SK-N-SH treated with all-trans-retinoic acid at 6 μM for 48 hours (cell line): ENCODE results near the gene CPTP.

ENCODE experiments used
- ATAC-seq: fragments of 200-7000 bp; cut with Tn5 transposase; 3 replicates; pipeline ENCODE4 v1.9.1; 2020; ENCODE audit warnings: mild to moderate bottlenecking, moderate library complexity
- ARNTL ChIP-seq: fragments of 450-650 bp; formaldehyde crosslinking; IDR thresholded peaks from 2 replicates; pipeline ENCODE4 v1.5.0; 2020; ENCODE audit warnings: low read depth, mild to moderate bottlenecking, moderate library complexity, borderline replicate concordance
- BACH2 ChIP-seq: fragments of 250-450 bp; sonication (Bioruptor Pico); IDR thresholded peaks from 2 replicates; pipeline ENCODE4 v1.9.0; 2021; ENCODE audit warnings: mild to moderate bottlenecking, borderline replicate concordance
- CREB5 ChIP-seq: fragments of 250-450 bp; sonication (Bioruptor Pico); IDR thresholded peaks from 2 replicates; pipeline ENCODE4 v1.5.1; 2020; ENCODE audit warnings: low read depth, mild to moderate bottlenecking, moderate library complexity
- ESRRG ChIP-seq: fragments of 250-450 bp; sonication (Bioruptor Pico); IDR thresholded peaks from 2 replicates; pipeline ENCODE4 v1.6.1; 2021; ENCODE audit warnings: mild to moderate bottlenecking
- ISL1 ChIP-seq: fragments of 250-450 bp; sonication (Bioruptor Pico); IDR thresholded peaks from 2 replicates; pipeline ENCODE4 v2.1.2; 2022; ENCODE audit warnings: mild to moderate bottlenecking, moderate library complexity
- OSR1 ChIP-seq: fragments of 250-450 bp; sonication (Bioruptor Pico); IDR thresholded peaks from 2 replicates; pipeline ENCODE4 v1.8.0; 2022; ENCODE audit warnings: moderate library complexity, mild to moderate bottlenecking, inconsistent platforms
- PPARA ChIP-seq: fragments of 250-450 bp; sonication (Bioruptor Pico); IDR thresholded peaks from 2 replicates; pipeline ENCODE4 v1.5.0; 2020; ENCODE audit warnings: mild to moderate bottlenecking, borderline replicate concordance
- RARB ChIP-seq: fragments of 250-450 bp; sonication (Bioruptor Pico); IDR thresholded peaks from 2 replicates; pipeline ENCODE4 v1.8.0; 2021; ENCODE audit warnings: mild to moderate bottlenecking, moderate library complexity
- SNAI2 ChIP-seq: fragments of 250-450 bp; sonication (Bioruptor Pico); IDR thresholded peaks from 2 replicates; pipeline ENCODE4 v1.5.0; 2020; ENCODE audit warnings: mild to moderate bottlenecking, moderate library complexity
- TCF4 ChIP-seq: fragments of 250-450 bp; sonication (Bioruptor Pico); IDR thresholded peaks from 2 replicates; pipeline ENCODE4 v1.8.0; 2021; ENCODE audit warnings: mild to moderate bottlenecking, moderate library complexity, borderline replicate concordance
- ZC3H10 ChIP-seq: fragments of 250-450 bp; sonication (Bioruptor Pico); IDR thresholded peaks from 2 replicates; pipeline ENCODE4 v1.5.1; 2021; ENCODE audit warnings: mild to moderate bottlenecking, moderate library complexity
- ZFP3 ChIP-seq: fragments of 250-450 bp; sonication (Bioruptor Pico); IDR thresholded peaks from 2 replicates; pipeline ENCODE4 v1.5.0; 2020; ENCODE audit warnings: mild to moderate bottlenecking, moderate library complexity
- ZFP30 ChIP-seq: fragments of 450-650 bp; formaldehyde crosslinking; IDR thresholded peaks from 2 replicates; pipeline ENCODE4 v1.5.0; 2022; ENCODE audit warnings: mild to moderate bottlenecking, moderate library complexity
- ZNF565 ChIP-seq: fragments of 450-650 bp; formaldehyde crosslinking; conservative IDR thresholded peaks from 2 replicates; pipeline ENCODE4 v1.5.0; 2020; ENCODE audit warnings: low read depth, mild to moderate bottlenecking, moderate library complexity
- ZNF70 ChIP-seq: fragments of 450-650 bp; formaldehyde crosslinking; IDR thresholded peaks from 2 replicates; pipeline ENCODE4 v1.5.0; 2020; ENCODE audit warnings: mild to moderate bottlenecking, moderate library complexity
- ZNF8 ChIP-seq: fragments of 450-650 bp; formaldehyde crosslinking; IDR thresholded peaks from 2 replicates; pipeline ENCODE4 v1.5.0; 2020; ENCODE audit warnings: mild to moderate bottlenecking, moderate library complexity
- TF ChIP-seq, protein P1 (sequence below): fragments of 250-450 bp; sonication (Bioruptor Pico); IDR thresholded peaks from 2 replicates; pipeline ENCODE4 v1.5.1; 2021; ENCODE audit warnings: mild to moderate bottlenecking, moderate library complexity
- TF ChIP-seq, protein P2 (sequence below): fragments of 250-450 bp; sonication (Bioruptor Pico); IDR thresholded peaks from 2 replicates; pipeline ENCODE4 v1.8.0; 2021; ENCODE audit warnings: low read depth, mild to moderate bottlenecking, moderate library complexity, borderline replicate concordance
- TF ChIP-seq, protein P3 (sequence below): fragments of 250-450 bp; sonication (Bioruptor Pico); IDR thresholded peaks from 2 replicates; pipeline ENCODE4 v1.8.0; 2020; ENCODE audit warnings: mild to moderate bottlenecking, moderate library complexity, borderline replicate concordance
- TF ChIP-seq, protein P4 (sequence below): fragments of 250-450 bp; sonication (Bioruptor Pico); IDR thresholded peaks from 2 replicates; pipeline ENCODE4 v1.5.0; 2020; ENCODE audit warnings: mild to moderate bottlenecking, moderate library complexity

CPTP gene

DNA sequence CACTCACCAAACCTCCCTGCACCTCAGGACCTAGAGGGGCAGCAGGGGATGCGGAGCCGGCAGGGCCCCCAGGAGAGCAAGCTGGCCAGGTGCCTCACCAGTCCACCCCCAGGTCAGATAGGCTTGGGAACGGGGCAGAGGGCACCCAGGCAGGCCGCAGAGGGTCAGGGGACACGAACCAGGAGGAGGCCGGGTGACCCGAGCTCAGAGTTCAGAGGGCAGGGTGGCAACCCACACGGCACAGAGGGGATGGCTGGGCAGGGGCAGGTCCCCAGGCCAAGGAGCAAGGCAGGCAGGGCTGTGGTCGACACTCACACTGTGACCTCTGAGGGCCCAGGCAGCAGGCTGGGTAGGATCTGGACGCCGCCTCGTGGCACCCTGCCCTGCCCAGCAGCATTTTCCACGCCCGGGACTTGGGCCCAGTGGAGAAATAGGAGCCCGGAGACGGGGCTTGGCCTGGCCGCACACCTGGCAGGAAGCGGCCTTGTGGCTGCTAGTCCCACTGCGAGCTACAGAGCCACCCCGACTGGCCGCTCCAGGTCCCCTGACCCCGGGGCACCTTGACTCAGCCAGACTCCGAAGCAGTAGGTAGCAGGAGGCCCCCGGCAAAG lies 19.3 kb downstream of the CPTP start:
- no peak for TF ChIP-seq ISL1 (CRISPR knock-in tag)
- TF ChIP-seq ZFP3 (CRISPR knock-in tag), result no peak
- TF ChIP-seq ZNF565 (CRISPR knock-in tag), result no peak
- TF ChIP-seq ESRRG (CRISPR knock-in tag), result no peak
- TF ChIP-seq CREB5, result no peak
- no peak for TF ChIP-seq ZFP30
- no peak for TF ChIP-seq ZNF8
- TF ChIP-seq, protein P1, sequence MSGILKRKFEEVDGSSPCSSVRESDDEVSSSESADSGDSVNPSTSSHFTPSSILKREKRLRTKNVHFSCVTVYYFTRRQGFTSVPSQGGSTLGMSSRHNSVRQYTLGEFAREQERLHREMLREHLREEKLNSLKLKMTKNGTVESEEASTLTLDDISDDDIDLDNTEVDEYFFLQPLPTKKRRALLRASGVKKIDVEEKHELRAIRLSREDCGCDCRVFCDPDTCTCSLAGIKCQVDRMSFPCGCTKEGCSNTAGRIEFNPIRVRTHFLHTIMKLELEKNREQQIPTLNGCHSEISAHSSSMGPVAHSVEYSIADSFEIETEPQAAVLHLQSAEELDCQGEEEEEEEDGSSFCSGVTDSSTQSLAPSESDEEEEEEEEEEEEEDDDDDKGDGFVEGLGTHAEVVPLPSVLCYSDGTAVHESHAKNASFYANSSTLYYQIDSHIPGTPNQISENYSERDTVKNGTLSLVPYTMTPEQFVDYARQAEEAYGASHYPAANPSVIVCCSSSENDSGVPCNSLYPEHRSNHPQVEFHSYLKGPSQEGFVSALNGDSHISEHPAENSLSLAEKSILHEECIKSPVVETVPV (CRISPR knock-in tag), result no peak
- no peak for TF ChIP-seq TCF4 (CRISPR knock-in tag)
- TF ChIP-seq, protein P2, sequence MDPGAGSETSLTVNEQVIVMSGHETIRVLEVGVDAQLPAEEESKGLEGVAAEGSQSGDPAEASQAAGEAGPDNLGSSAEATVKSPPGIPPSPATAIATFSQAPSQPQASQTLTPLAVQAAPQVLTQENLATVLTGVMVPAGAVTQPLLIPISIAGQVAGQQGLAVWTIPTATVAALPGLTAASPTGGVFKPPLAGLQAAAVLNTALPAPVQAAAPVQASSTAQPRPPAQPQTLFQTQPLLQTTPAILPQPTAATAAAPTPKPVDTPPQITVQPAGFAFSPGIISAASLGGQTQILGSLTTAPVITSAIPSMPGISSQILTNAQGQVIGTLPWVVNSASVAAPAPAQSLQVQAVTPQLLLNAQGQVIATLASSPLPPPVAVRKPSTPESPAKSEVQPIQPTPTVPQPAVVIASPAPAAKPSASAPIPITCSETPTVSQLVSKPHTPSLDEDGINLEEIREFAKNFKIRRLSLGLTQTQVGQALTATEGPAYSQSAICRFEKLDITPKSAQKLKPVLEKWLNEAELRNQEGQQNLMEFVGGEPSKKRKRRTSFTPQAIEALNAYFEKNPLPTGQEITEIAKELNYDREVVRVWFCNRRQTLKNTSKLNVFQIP (CRISPR knock-in tag), result no peak
- TF ChIP-seq ZC3H10 (CRISPR knock-in tag), result no peak
- ATAC-seq, result no peak

DNA sequence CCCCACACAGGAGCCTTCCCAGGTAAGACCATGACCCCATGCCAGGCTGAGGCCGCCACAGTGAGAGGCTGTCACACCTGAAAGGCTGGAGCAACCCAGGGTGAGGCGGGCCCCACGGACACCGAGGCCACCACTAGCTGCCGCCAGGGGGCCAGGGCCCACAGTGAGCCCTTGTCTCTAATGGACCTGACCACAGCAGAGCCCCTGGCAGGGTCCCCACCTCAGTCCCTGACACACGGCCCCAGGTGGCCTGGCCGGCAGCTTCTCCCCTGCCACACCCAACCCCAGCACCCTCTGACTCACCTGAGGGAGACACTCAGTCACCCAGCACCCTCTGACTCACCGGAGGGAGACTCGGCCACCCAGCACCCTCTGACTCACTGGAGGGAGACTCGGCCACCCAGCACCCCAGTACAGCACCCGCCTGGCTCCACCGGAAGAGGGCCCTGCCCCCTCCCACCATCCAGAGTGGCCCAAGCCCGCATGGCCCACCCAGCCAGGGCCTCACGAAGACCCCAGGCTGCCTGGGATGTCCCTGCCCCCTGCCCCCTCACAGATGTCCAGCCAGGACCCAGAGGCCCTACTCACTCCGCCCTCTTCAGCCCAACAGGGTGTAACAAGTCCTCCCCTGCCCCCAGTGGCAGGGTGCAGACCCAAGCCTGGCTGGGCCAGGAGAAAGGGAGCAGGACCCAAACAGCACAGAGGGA lies 20.2 kb downstream of the CPTP start:
- ATAC-seq, result peak; percentile 66
- TF ChIP-seq ZFP3 (CRISPR knock-in tag) (no peak), PPARA (CRISPR knock-in tag) (no peak), ARNTL (CRISPR knock-in tag) (no peak), ZNF70 (CRISPR knock-in tag) (no peak), SNAI2 (CRISPR knock-in tag) (no peak), RARB (CRISPR knock-in tag) (no peak), ZC3H10 (CRISPR knock-in tag) (no peak), CREB5 (no peak), OSR1 (CRISPR knock-in tag) (no peak), ZFP30 (no peak), TCF4 (CRISPR knock-in tag) (no peak), ISL1 (CRISPR knock-in tag) (no peak), BACH2 (CRISPR knock-in tag) (no peak)
- TF ChIP-seq, protein P3, sequence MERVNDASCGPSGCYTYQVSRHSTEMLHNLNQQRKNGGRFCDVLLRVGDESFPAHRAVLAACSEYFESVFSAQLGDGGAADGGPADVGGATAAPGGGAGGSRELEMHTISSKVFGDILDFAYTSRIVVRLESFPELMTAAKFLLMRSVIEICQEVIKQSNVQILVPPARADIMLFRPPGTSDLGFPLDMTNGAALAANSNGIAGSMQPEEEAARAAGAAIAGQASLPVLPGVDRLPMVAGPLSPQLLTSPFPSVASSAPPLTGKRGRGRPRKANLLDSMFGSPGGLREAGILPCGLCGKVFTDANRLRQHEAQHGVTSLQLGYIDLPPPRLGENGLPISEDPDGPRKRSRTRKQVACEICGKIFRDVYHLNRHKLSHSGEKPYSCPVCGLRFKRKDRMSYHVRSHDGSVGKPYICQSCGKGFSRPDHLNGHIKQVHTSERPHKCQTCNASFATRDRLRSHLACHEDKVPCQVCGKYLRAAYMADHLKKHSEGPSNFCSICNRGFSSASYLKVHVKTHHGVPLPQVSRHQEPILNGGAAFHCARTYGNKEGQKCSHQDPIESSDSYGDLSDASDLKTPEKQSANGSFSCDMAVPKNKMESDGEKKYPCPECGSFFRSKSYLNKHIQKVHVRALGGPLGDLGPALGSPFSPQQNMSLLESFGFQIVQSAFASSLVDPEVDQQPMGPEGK (CRISPR knock-in tag), result no peak
- TF ChIP-seq, protein P4, sequence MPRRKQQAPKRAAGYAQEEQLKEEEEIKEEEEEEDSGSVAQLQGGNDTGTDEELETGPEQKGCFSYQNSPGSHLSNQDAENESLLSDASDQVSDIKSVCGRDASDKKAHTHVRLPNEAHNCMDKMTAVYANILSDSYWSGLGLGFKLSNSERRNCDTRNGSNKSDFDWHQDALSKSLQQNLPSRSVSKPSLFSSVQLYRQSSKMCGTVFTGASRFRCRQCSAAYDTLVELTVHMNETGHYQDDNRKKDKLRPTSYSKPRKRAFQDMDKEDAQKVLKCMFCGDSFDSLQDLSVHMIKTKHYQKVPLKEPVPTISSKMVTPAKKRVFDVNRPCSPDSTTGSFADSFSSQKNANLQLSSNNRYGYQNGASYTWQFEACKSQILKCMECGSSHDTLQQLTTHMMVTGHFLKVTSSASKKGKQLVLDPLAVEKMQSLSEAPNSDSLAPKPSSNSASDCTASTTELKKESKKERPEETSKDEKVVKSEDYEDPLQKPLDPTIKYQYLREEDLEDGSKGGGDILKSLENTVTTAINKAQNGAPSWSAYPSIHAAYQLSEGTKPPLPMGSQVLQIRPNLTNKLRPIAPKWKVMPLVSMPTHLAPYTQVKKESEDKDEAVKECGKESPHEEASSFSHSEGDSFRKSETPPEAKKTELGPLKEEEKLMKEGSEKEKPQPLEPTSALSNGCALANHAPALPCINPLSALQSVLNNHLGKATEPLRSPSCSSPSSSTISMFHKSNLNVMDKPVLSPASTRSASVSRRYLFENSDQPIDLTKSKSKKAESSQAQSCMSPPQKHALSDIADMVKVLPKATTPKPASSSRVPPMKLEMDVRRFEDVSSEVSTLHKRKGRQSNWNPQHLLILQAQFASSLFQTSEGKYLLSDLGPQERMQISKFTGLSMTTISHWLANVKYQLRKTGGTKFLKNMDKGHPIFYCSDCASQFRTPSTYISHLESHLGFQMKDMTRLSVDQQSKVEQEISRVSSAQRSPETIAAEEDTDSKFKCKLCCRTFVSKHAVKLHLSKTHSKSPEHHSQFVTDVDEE, result no peak
